ENCODE results near the gene SRRM4. TPM values are rescaled to one million over a fixed set of nuclear protein-coding genes. Genes with fewer than 3 reads are reported as not detected.
A peak's percentile ranks its signal among the peaks of the same experiment; 100 is the strongest.

SRRM4 gene
- total RNA-seq, 2 experiments from 2014 or later: not detected

- no peak overlapping the region for H3K4me3 Mint-ChIP-seq
- no peaks in the 10 kb centered on the region for H3K4me1 Mint-ChIP-seq (ENCODE audit: low read depth)
- no peaks in the 10 kb centered on the region for H3K9me3 Mint-ChIP-seq
- no peaks in the 10 kb centered on the region for H3K36me3 Mint-ChIP-seq (ENCODE audit: low read depth)
- TF ChIP-seq CTCF (IDR thresholded peaks at IDR 0.05): no peak
- intact Hi-C loops (cut with micrococcal nuclease): no loop called here
- ChIA-PET CTCF (no interaction called here), POLR2A (no interaction called here)
- ATAC-seq: no peak
- DNase-seq: no peak
- H3K27me3 Mint-ChIP-seq: peaks cover 6% of the 10 kb centered on the region
- no peak overlapping the region for H3K27ac Mint-ChIP-seq
Observed at GRCh38 chr12:119175081-119175480, 193.7 kb downstream of the SRRM4 start.

GRCh38 chr12:119176267-119177055 is 195.1 kb downstream of the SRRM4 start:
- ATAC-seq: no peak
- no peaks in the 10 kb centered on the region for H3K36me3 Mint-ChIP-seq (ENCODE audit: low read depth)

GRCh38 chr12:119177056-119177325 is 195.7 kb downstream of the SRRM4 start:
- Mint-ChIP-seq H3K36me3 (ENCODE audit: low read depth) (no peaks in the 10 kb centered on the region), H3K27me3 (peaks cover 6% of the 10 kb centered on the region), H3K4me1 (ENCODE audit: low read depth) (no peaks in the 10 kb centered on the region), H3K9me3 (no peaks in the 10 kb centered on the region), H3K27ac (no peak overlapping the region), H3K4me3 (no peak overlapping the region)
- no peak for TF ChIP-seq CTCF (IDR thresholded peaks at IDR 0.05)
- intact Hi-C loops (cut with micrococcal nuclease): no loop called here
- ChIA-PET CTCF (no interaction called here), POLR2A (no interaction called here)
- ATAC-seq: no peak
- DNase-seq: no peak

More at GRCh38 chr12:119176267-119177055, 195.1 kb downstream of the SRRM4 start:
- Mint-ChIP-seq H3K9me3 (no peaks in the 10 kb centered on the region), H3K4me1 (ENCODE audit: low read depth) (no peaks in the 10 kb centered on the region), H3K27ac (no peak overlapping the region), H3K4me3 (no peak overlapping the region), H3K27me3 (peaks cover 6% of the 10 kb centered on the region)
- POLR2A ChIA-PET: no interaction called here
- no peak for TF ChIP-seq CTCF (IDR thresholded peaks at IDR 0.05)
- intact Hi-C loops (cut with micrococcal nuclease): no loop called here
- DNase-seq: peak; percentile 3
- CTCF ChIA-PET: no interaction called here

- Mint-ChIP-seq H3K36me3 (ENCODE audit: low read depth) (no peaks in the 10 kb centered on the region), H3K9me3 (no peaks in the 10 kb centered on the region), H3K27me3 (peaks cover 6% of the 10 kb centered on the region), H3K4me3 (no peak overlapping the region), H3K4me1 (ENCODE audit: low read depth) (no peaks in the 10 kb centered on the region), H3K27ac (no peak overlapping the region)
- ATAC-seq (no peak), DNase-seq (no peak)
- intact Hi-C loops (cut with micrococcal nuclease): no loop called here
- no peak for TF ChIP-seq CTCF (IDR thresholded peaks at IDR 0.05)
- CTCF ChIA-PET: no interaction called here
- POLR2A ChIA-PET: no interaction called here
Observed at GRCh38 chr12:119177724-119178380, 196.5 kb downstream of the SRRM4 start.

- intact Hi-C loops (cut with micrococcal nuclease): no loop called here
- no peak for TF ChIP-seq CTCF (IDR thresholded peaks at IDR 0.05)
- Mint-ChIP-seq H3K4me1 (ENCODE audit: low read depth) (no peaks in the 10 kb centered on the region), H3K27me3 (peaks cover 6% of the 10 kb centered on the region), H3K36me3 (ENCODE audit: low read depth) (no peaks in the 10 kb centered on the region), H3K4me3 (no peak within 1 kb of the TSS), H3K27ac (no peak within 1 kb of the TSS), H3K9me3 (no peaks in the 10 kb centered on the region)
- ChIA-PET POLR2A (no interaction called here), CTCF (no interaction called here)
- ATAC-seq (no peak), DNase-seq (no peak)
Observed at GRCh38 chr12:119178544-119179334, 197.4 kb downstream of the SRRM4 start, which contains the start of gene HSPB8. Gene HSPB8 (plus strand): TSS chr12:119178931. CDS start chr12:119179313, 382 bp downstream.

All from activated CD8-positive, alpha-beta T cell treated with anti-CD3 and anti-CD28 coated beads for 36 hours (primary cell).